Right cardiac atrium (tissue), 5 donors: ENCODE data around the gene CAPZB. TPM values are rescaled to one million over a fixed set of nuclear protein-coding genes. Genes with fewer than 3 reads are reported as not detected.

Source experiments
- ATAC-seq, 2 donors: fragments of 200-7000 bp; cut with Tn5 transposase; one replicate each; pipeline versions ENCODE4 v1.8.0 to v1.9.1; 2020; ENCODE audit warnings: moderate library complexity in 2 of 2, mild to moderate bottlenecking in 1 of 2
- DNase-seq, 3 donors: peaks; one replicate each; pipeline ENCODE4 v3.0.0-alpha.2; 2020
- H3K27ac ChIP-seq: one replicate; pipeline ENCODE4 v1.5.1; 2013; ENCODE audit warnings: mild to moderate bottlenecking, low read length, control low read depth, moderate library complexity
- H3K27me3 ChIP-seq: one replicate; pipeline ENCODE4 v1.6.1; 2013; ENCODE audit not compliant: control insufficient read depth, insufficient read depth
- H3K4me1 ChIP-seq: one replicate; pipeline ENCODE4 v1.6.1; 2013; ENCODE audit warnings: low read length; ENCODE audit not compliant: control insufficient read depth, insufficient read depth
- H3K4me3 ChIP-seq: one replicate; pipeline ENCODE4 v1.5.1; 2013; ENCODE audit warnings: low read length, control low read depth
- H3K9me3 ChIP-seq: one replicate; pipeline ENCODE4 v1.6.1; 2013; ENCODE audit warnings: low read length; ENCODE audit not compliant: control insufficient read depth
- WGBS: extraction: QIAGEN DNeasy Blood & Tissue Kit; methylation state at CpG from one replicate; pipeline ENCODE4 v1.1.7; 2013; 5-methylcytosine and 5-hydroxymethylcytosine counted together
- intact Hi-C, 4 donors: fragments of 100-400 bp; cut with DNase I; formaldehyde crosslinking; loops; one replicate each; pipeline versions ENCODE4 v1.11.0 to v1.14.0; 2022 to 2023
- polyA plus RNA-seq: library from polyadenylated mRNA; stranded (reverse); fragments of 200-250 nt; gene quantifications from one replicate; pipeline ENCODE4 v1.2.3, GENCODE V29; 2013
- total RNA-seq, 4 donors: library from RNA; stranded (reverse); fragmentation: NEBNext Ultra II Directional; extraction: Animal tissue kit (Norgen Biotek cat#: 25700); gene quantifications; one replicate each; pipeline ENCODE4 v1.2.1, GENCODE V29; 2021
- donor health status: healthy with polysubstance abuse.
- donor health status: DM: no; HTN: yes; CAD: no.
- donor health status: DM: no; HTN: no; CAD: no.
- donor health status: DM: no; HTN: yes; CAD: no; lungs with severe emphysema.
- donor health status: DM: yes; HTN: yes; CAD: no.

CAPZB gene
- total and polyA plus RNA-seq, 5 donors = 226 to 255 (median 228) TPM

DNA sequence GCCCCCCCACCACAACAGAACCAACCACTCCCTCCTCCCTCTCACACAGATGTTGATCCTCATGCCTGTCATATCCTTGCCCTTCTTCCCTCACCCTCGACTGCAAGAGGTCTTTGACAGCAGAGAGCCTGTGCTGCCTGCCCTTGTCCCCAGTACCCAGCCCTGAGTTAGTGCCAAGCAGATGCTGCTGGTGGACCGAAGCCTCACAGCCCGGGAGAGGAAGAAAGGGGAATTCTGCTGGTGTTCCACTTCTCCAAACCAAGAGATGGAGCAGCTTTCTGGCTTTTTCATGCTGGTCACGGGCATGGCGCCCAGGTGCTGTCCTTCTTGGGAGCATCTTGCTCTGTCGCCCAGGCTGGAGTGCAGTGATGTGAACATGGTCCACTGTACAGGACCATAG is 104.1 kb downstream of the CAPZB start:
- peaks cover 5% of the 10 kb centered on the region for H3K4me1 ChIP-seq
- intact Hi-C loops = loop anchor here in 1 of 4 donors (10.0 kb wide), 1 partner anchor 274 kb away; no protein-coding TSS in a partner anchor
- no peaks in the 10 kb centered on the region for H3K9me3 ChIP-seq
- WGBS = 85% methylated on average over 6 of the region's 6 CpGs
- DNase-seq = peak in 2 of 3 donors; percentile 16 to 22
- H3K4me3 ChIP-seq = no peak overlapping the region
- no peak overlapping the region for H3K27ac ChIP-seq
- no peak for ATAC-seq
- H3K27me3 ChIP-seq = no peaks in the 10 kb centered on the region

- Histone ChIP-seq H3K4me1 (no peaks in the 10 kb centered on the region), H3K9me3 (no peaks in the 10 kb centered on the region), H3K27ac (no peak overlapping the region), H3K4me3 (no peak overlapping the region), H3K27me3 (no peaks in the 10 kb centered on the region)
- 88% methylated on average over 17 of the region's 17 CpGs for WGBS
- no peak for ATAC-seq
- intact Hi-C loops = no loop called here
- DNase-seq = peak in 1 of 3 donors; percentile 6
Observed at GRCh38 chr1:19377812-19378718, 107.3 kb downstream of the CAPZB start.

DNA sequence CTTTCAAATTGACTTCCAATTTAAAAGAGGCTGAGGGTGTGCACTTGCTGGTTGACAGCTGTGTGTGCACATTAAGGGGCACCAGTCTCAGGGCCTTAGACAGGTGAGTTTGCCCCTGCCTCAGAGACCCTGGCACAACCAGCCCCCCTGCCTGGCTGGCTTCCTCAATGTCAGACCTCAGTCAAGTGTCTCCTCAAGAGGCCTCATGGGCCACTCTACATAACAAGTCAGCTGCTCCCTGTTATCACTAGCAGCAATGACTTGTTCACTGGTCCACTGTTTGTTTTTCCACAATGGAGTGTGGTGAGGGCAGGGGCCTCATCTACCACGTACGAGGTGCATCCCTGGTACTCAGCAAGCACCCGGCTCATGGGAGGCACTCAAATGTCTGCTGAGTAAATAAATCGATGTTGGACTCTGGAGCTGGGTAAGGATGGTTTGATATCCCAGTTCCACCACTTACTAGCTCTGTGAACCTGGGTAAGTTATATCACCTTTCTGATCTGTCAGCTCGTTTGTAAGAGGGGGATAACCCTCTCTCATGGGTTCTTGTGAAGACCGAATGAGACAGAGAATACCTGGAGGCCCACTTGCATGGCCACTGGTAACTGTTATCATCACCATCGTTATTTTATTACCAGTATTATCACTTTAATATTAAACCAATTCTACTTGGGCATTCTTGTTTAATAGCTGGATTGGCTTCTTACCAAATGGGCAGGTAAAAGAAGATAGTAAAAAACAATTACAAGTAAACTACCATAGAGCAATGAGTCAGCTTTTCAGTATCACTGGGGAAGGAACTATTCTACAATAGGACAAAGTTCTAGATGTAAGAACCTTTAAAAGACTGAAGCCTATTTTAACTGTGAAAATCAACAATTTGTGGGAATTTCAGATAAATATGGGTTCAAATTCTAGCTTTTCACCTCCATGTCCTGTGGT is 108.6 kb downstream of the CAPZB start:
- ATAC-seq (peak in 1 of 2 donors; percentile 17), DNase-seq (peak in 1 of 3 donors; percentile 26)
- intact Hi-C loops = no loop called here
- H3K9me3 ChIP-seq = no peaks in the 10 kb centered on the region
- H3K4me3 ChIP-seq = no peak overlapping the region
- no peaks in the 10 kb centered on the region for H3K27me3 ChIP-seq
- H3K4me1 ChIP-seq = no peaks in the 10 kb centered on the region
- 87% methylated on average over 7 of the region's 7 CpGs for WGBS
- H3K27ac ChIP-seq = no peak overlapping the region

- H3K27me3 ChIP-seq = no peaks in the 10 kb centered on the region
- DNase-seq (no peak), ATAC-seq (no peak)
- 68% methylated on average over 6 of the region's 6 CpGs for WGBS
- H3K9me3 ChIP-seq = no peaks in the 10 kb centered on the region
- no peak overlapping the region for H3K4me3 ChIP-seq
- intact Hi-C loops = no loop called here
- H3K27ac ChIP-seq = no peak overlapping the region
- peaks cover 2% of the 10 kb centered on the region for H3K4me1 ChIP-seq
Observed at GRCh38 chr1:19375631-19376400, 109.5 kb downstream of the CAPZB start.

- Histone ChIP-seq H3K27me3 (no peaks in the 10 kb centered on the region), H3K27ac (no peak overlapping the region), H3K9me3 (no peaks in the 10 kb centered on the region), H3K4me3 (no peak overlapping the region), H3K4me1 (peaks cover 9% of the 10 kb centered on the region)
- ATAC-seq (no peak), DNase-seq (peak in 1 of 3 donors; percentile 4)
- intact Hi-C loops = no loop called here
- 87% methylated on average over 8 of the region's 8 CpGs for WGBS
Observed at GRCh38 chr1:19374926-19375325, 110.4 kb downstream of the CAPZB start.

DNA sequence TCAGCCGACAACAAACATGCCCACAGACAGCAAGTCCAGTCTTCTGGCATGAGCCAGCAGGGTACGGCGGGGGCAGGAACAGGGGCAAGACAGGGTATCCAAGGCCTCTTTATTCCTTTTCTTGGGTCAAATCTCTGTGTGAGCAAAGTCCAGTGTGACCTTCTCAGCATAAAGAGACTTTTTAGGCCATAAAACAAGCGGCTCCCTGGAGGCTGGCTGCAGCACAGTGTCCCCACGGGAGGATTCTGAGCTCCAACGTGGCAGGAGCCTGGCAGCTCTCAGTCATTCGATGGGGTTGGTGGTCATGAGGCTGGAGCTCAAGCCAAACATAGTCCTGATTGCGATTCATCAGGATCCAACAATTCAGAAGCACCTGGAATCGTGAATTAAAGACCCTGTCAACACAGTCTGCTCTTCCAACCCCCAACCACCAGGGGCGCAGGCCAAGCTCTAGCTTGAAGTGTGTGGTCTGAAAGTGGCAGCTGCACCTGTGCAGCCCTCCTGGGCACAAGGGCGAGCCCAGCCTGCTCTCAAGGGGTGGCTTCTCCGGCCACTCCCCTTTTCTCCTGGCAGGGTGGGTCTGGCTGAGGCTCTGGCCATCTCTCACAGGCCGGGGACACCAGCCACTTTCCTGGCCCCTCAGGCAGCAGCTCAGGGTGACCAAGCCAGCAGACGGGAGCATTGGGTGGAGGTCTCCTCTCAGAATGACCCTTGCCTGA is 111.1 kb downstream of the CAPZB start:
- 87% methylated on average over 14 of the region's 14 CpGs for WGBS
- ATAC-seq (no peak), DNase-seq (no peak)
- no peaks in the 10 kb centered on the region for H3K9me3 ChIP-seq
- H3K27ac ChIP-seq = no peak overlapping the region
- no peaks in the 10 kb centered on the region for H3K27me3 ChIP-seq
- H3K4me3 ChIP-seq = no peak overlapping the region
- peaks cover 9% of the 10 kb centered on the region for H3K4me1 ChIP-seq
- intact Hi-C loops = no loop called here

- Histone ChIP-seq H3K27me3 (no peaks in the 10 kb centered on the region), H3K4me1 (peaks cover 9% of the 10 kb centered on the region), H3K27ac (no peak overlapping the region), H3K9me3 (no peaks in the 10 kb centered on the region), H3K4me3 (no peak overlapping the region)
- peak in 1 of 3 donors; percentile 48 for DNase-seq
- whole genome bisulfite sequencing = 82% methylated on average over 15 of the region's 15 CpGs
- no peak for ATAC-seq
- intact Hi-C loops = no loop called here
Observed at GRCh38 chr1:19373211-19374082, 111.9 kb downstream of the CAPZB start.

- H3K4me1 ChIP-seq = peaks cover 11% of the 10 kb centered on the region
- 82% methylated on average over 7 of the region's 7 CpGs for WGBS
- H3K27ac ChIP-seq = no peak overlapping the region
- no peaks in the 10 kb centered on the region for H3K27me3 ChIP-seq
- no peak overlapping the region for H3K4me3 ChIP-seq
- H3K9me3 ChIP-seq = no peaks in the 10 kb centered on the region
- no peak for ATAC-seq
- intact Hi-C loops = no loop called here
- no peak for DNase-seq
Observed at GRCh38 chr1:19372602-19373001, 112.7 kb downstream of the CAPZB start.

DNA sequence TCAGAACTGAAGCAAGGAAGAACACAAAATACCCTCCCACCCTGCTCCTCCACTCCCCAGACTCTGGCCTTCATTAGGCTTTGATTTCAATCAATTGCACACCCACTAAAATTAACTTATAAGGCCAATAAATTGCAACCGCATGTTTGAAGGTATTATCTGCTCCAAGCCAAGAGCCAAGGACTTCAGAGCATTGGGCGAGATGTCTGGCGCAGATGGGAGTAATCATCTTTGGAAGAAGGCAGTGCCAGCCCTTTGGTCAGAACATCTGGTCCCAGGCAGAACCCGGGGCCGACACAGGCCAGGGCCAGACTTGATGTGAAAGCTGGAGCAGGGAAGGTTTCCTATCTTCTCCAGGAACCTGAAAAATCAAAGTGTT is 113.2 kb downstream of the CAPZB start:
- 86% methylated on average over 5 of the region's 5 CpGs for WGBS
- intact Hi-C loops = no loop called here
- Histone ChIP-seq H3K4me1 (peaks cover 12% of the 10 kb centered on the region), H3K9me3 (no peaks in the 10 kb centered on the region), H3K27me3 (no peaks in the 10 kb centered on the region), H3K4me3 (no peak overlapping the region), H3K27ac (no peak overlapping the region)
- ATAC-seq = no peak
- DNase-seq = peak in 1 of 3 donors; percentile 16
